GM18858 (cell line): ENCODE results near the gene ENHO.

Source experiments
- ATAC-seq: cut with Tn5 transposase; IDR thresholded peaks from one replicate; pipeline ENCODE4 v1.9.1; 2021; ENCODE audit not compliant: unreplicated experiment

Gene ENHO

DNA sequence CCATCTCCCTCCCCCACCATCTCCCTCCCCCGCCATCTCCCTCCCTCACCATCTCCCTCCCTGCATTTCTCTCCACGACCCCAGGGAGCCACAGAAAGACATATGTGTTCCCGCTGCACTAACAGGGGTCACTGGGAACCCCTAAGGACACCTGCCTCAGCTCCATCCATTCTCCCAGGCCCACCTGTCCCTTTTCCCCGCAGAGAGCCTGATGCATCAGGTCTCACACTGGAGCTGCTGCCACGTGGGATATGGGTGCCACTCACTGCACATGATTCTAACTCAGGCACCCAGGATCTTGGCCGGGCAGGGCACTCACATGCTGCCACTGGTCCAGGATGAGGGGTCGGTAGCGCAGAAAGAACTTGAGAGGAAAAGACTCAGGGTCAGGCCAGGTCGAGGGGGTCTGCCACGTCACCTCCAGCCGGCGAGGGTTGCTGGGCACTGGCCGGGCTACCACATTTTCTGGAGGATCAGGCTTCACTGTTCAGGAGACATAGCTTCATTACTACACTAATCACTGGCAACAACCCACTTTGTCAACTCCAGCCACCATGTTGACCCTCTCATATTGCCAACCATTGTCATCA lies 33.2 kb upstream of the ENHO start:
- ATAC-seq = no peak

DNA sequence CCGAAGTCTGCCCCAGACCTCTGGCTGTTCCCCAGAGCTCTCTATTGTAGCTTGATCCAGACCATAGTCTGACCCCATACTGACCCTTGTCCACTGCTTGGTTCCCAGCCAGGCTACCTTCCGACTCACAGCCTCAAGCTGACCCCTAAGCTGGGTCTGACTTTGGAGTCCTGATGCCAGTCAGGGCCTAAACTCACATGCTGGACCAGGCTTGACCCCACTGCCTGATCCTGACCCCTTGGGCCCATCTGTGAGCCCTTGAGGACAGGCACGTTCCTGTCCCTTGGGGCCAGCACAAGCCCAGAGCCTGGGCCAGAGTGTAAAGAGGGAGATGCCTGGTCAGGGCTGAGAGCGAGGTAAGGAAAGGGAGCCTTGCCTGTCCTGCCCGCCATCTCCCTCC lies 32.7 kb upstream of the ENHO start:
- no peak for ATAC-seq

DNA sequence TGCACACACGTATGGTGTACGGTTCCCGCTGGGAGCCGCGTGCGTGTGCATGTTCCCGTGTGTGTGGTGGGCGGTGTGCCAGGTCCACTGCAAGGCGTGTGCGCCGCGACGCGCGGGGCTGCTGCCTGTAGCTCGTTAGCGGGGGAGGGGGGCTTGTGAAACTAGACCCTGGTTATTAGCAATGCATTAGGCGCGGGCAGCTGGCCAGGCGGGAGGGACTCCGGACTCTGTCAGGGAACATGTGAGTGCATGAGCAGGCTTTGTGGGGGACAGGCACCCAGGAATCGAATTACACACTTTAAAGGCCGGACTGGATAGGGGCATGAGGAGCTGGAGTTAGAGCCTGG lies 32.2 kb upstream of the ENHO start:
- ATAC-seq = no peak

DNA sequence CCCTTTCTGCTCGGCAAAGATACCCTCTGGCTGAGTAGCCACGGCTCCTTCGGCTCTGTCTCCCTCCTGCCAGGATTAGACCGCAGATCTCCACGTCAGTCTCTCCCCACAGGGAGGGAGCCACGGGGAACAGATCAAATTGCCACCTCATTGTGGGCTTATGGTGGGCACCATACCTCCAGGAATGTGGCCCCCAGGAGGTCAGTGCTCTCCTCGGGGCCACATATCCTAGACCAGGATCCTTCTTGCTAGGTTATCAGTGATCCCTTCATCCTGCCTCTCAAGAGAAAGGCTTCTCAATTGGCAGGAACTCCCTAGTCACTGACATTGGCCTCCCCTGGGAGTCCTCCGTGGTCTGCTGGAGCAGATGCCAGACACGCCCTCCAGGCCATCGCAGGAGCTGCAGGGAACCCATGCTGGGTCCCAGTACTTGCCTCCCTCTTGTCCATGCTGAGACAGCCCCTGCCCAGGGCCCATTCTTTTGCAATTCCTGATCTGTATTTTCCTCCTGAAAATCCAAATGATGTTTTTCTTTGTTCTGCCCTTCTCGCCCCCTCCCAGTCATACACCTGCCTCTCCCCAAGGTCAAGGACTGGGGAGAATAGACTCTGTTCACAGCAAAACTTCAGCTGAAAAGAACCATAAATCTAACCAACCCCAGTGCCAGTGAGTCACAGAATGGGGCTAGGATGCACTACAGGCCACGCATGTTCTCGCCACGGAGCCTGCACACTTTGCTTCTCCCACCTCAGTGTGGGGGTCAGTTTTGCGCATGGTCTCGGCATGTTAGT lies 31.6 kb upstream of the ENHO start:
- ATAC-seq = no peak

DNA sequence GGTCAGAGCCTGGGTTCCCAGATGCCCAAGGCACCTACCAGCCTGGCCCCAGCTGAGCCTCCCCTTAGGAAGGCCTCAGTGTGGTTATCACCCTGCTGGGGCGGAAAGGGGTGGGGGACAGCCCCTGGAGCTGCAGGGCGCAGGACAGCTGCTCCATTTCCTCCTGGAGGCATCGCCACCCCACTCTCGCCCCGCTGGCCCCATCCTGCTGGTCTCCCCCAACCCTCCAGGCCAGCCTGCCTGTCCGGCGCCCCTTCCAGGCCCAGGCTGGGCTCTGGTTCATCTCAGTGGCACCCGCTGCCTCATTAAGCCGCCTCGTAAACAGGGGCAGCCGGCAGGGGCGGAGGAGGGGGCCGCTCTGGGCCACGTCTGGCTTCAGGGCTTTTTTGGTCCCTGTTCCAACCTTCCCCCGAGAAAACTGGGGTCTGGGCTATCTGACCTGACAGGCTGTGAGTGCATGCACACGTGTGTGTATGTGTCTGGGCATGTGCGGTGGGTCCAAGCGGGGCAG lies 30.8 kb upstream of the ENHO start:
- no peak for ATAC-seq

DNA sequence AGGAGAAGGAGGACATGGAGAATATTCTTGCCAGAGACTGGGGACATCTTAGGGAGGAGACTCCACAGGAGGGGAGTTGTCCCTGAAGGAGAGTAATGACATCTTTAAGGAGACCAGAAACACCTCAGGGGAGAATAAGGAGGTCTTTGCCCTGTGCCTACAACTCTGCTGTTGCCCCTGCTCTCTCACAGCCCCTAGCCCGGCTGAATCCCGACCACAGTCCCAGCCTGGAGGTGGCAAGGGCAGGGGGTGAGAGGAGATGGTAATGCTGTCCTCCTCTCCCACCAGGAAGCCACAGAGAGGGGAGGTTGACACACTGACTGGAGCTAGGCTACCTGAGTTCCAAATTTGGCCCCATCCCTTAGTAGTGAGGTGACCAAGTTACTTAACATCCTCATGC lies 30.2 kb upstream of the ENHO start:
- ATAC-seq = no peak

DNA sequence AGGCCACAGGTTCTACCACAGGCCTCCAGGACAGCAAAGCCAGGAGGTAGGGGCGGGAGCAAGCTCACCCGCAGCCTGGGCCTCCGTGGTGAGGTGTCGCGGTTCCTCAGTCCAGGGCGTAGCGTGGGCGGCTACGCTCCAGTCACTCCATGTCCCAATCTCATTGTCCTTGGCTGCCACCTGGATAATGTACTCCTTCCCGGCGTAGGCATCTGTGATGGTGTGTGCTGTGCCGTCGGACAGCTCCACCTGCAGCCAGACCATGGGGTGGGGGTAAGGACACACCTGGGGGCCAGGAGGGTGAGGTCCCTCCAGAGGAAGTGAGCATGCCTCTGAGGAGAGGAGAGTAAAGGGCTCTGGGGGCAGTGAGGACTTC lies 29.8 kb upstream of the ENHO start:
- ATAC-seq = no peak

DNA sequence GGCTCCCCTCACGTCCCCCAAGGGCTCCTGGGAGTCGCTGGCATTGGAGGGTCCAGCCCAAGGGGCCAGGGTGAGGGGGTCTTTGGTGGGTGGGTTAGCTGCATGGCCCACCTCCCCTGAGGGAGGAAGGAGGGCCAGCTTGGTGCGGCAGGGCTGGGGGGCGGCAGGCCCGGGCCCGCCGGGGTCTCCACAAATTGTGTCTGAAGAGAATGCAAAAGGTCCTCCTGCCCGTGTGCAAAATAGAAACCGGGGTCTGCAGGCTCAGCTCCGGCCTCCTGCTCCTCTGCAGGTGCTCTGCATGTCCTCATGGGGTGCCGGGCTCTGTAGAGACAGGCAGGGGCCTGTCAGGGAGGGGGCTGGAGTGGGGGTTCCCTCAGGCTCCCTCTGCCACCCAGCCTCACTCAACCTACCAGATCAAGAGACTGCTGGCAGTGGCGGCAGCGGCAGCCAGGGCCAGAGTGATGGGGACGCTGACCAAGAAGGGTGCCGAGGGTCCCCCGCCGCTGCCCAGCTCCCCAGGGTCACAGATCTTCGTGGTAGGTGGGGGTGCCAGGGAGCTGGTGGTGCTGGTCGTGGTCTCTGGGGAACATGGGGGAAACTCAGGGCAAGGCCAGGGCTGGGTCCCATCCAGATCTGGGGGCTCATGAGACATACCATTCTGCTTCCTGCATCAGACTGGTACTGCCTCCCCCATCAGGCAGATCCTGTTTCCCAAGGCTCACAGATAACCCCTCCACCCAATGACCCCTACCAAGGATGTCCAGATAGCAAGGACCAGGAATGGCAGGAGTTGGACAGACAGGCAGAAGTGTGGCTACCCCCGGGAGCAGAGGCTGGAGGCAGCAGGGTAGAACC lies 29.2 kb upstream of the ENHO start:
- ATAC-seq = no peak

DNA sequence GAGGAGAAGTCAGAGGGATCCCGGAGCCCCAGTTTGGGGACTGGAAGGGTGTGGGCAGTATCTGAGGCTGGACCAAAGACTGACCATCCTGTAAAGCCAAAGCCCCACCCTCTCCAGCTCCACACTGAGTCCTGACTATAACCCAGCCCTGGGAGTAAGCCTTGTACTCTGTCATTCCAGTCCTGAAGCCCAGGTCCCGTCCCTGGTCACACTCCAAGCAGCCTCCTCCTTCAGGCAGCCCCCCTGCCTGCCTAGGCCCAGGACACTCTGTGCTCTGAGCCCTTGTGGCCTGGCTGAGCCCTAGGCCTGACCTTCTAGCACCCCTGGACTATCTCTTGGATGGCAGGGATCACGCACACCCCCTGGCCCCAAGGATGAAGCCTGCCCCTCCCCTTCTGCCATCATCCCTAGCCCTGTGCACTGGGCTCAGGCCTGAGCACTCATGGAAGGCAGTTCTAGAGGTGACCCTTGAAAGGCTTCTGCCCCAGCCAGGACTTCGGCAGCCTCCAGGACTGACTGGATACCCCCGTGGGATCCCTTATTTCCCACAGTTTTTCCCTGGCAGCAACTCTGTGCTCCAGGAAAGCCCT lies 28.0 kb upstream of the ENHO start:
- ATAC-seq = no peak

DNA sequence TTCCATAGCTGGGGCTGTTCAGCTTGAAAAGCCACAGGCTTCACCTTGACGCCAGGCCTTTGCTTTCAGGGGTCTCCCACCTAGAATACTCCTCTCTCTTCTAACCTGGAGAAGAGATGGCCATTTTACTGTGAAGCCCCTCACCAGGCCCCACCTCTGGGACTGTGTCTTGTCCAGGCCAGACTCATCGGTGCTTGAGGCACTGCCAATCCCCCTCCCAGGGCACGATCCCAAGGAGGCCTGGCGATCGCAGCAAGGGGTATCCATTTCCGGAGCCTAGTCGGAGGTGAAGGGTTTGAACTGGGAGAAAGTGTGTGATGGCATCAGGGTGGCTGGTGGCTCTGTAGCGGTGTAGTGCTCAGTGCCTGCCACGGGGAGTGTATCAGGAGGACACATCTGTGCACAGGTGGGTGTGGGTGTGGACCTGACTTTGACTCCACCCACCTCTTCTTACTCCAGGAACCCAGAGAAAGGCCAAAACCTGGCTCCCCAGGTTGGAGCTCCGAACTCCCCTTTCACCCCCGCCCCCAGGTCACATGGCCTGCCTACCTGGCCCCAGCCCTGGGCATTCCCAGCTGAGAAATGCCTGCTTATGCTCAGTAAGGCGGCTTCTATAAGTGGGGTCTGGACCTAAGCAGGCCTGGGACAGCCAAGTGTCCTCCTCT lies 27.4 kb upstream of the ENHO start:
- no peak for ATAC-seq

DNA sequence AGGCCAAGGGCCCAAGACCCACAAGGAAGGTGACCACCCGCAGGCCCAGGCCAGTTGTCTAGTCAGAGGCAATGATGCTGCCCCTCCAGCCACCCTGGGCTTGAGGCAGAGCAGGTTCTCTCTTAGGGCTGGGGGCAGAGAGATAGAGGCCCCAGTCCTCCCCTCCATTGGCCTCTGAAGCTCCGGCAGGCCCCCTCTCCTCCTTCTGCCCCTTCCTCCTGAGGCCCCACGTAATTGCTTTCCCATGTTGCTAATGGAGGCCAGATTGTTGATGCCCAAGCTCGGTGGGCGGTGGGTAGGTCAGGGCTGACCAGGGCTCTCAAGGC lies 26.6 kb upstream of the ENHO start:
- no peak for ATAC-seq

DNA sequence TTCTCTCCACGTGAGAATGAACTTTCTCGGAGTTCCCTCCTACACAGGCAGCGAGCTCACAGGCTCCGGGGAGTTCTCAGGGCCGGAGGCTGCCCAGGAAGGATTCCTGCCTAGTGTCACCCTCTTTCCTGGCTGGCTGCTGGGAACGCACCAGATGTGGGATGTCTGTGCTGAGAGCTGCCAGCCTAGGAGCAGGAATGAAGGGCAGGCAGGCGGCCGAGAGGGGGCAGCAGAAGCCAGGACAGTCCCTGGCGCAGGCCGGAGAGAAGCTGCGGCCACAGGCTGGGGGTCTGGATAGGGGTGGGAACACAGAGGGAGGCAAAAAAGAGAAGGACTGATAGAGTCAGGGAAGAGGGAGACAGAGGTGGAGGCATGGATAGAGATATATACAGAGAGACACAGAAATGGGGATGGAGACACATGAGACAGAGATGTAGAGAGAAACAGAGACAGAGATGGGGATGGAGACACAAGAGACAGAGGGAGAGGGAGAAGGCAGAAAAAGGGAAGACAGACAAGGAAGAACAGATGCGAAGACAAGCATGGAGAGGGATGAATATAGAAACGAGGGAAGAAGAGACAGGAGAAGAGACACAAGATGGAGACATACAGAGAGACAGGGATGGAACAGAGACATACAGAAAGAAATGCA lies 25.3 kb upstream of the ENHO start:
- no peak for ATAC-seq

DNA sequence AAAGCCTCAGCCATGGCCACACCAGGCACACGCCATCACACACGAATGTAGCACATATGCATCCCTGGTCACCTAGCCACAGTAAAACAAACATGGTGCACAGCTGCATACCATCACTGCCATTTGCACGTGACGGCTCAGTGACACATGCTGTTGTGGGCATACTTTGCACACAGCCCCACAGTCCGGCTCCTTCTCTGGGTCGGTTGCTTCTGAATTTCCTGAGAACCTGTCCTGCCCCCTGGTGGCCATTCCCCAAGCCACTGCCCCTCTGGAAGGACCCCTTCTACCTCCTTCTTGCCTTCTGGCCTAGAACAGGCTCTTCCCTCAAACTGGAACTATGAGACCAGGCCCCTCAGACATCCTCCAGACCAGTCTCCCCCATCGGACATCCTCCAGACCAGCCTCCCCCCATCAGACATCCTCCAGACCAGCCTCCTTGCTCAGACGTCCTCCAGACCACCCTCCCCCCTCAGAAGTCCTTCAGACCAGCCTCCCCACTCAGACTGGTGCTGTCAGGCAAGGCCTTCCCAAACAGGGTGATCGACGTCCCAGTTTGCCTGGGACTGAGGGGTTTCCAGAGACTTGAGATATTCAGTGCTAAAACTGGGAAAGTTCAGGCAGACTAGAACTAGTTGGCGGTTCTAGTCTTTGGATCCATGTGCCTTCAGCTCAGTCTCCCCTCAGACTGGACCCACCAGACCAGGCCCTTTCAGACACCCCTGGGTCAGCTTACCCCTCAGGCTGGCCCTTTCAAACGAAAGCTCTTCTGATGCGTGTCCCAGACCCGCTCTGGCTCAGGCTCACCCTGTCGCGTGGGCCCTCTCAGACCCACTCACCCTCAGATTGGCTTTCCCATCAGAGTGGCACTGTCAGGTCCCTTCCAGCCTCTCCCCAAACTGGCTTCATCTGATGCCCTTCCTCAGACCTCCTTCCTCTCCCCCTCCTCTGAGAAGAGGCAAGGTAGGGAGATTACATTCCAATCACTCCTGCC lies 24.3 kb upstream of the ENHO start:
- ATAC-seq = no peak

DNA sequence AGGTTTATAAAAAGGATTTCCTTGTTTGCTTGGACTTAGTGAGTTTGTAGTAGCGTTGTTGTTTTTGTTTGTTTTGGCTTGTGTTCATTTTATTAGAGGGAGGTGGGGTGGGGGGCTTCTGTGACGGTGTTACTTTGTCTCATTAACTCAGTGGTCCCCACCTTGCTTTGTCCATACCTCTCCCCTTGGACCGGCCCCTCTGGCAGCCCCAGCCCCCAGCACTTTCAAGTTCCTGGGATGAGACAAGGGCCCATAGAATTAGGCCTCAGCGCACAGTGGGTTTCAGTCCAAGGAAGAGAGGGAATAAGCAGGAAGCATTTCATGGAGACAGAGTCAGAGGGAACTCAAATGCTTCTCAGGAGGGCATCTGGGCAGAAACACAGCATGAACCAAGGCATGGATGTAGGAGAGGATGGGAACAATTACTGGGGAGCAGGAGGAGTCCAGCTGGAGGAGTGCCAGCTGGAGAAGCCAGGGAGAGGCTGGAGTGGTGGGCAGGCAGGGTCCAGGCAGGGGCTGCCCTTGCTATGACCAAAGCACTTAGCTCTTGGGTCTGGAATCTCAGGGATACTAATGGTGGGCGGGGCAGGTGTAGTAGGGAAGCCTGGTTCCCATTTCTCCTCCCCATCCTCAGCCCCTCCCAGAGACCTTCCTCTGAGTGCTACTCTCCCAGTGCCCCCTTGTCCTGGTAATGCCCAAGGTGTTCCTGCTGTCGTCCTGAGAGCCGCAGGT lies 23.5 kb upstream of the ENHO start:
- ATAC-seq = no peak

DNA sequence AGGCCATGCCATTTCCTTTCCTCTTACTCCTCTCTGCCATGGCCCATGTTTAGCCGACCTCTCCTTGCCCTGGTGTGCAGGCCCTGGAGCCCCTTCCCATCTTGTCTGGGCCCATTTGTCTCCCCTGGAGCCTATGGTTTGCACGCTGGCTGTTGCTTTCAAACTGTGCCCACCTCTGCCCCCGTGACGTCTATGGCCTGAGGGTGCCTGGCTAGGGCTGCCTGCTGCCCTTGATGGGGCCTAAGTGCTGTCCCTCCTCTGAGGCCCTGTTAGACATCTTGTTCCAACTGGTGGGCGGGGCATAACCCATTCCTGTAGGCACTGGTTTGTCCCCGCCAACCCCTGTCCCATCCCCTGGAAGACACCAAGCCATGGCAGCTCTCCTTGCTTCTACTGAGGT lies 22.7 kb upstream of the ENHO start:
- no peak for ATAC-seq

DNA sequence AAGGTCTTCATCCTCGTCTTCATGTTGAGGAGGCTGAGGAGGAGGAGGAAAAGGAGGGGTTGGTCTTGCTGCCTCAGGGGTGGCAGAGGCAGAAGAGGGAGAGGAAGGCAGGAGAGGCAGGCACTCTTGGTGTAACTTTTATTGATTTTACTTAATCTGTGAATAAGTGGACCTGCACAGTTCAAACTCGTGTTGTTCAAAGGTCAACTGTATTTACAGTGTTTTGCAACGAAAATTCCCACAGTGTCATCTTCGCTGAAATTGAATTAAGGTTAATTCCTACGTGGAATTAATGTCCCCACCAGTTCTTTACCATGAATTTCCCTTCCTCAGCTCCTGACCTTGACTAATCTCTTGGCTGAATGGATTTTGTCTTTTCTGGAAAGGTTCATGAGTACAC lies 21.2 kb upstream of the ENHO start:
- ATAC-seq = no peak

DNA sequence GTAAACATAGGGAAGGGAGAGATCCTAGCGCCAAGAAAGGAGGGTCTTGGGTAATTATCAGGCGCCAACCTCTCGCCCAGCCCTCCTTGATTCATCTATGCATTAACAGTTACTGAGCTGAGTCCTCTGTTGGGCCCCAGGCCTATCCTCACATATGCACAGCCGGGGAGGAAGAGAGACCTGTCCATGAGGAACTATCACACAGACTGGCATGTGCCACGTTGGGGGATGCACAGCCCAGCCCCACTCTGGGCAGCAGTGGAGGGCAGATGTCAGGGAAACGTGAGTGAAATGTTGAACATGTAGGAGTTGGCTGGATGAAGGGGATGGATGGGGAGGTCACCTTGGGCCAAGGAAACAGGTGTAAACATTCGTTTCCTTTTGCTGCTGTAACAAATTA lies 18.8 kb upstream of the ENHO start:
- ATAC-seq = no peak

DNA sequence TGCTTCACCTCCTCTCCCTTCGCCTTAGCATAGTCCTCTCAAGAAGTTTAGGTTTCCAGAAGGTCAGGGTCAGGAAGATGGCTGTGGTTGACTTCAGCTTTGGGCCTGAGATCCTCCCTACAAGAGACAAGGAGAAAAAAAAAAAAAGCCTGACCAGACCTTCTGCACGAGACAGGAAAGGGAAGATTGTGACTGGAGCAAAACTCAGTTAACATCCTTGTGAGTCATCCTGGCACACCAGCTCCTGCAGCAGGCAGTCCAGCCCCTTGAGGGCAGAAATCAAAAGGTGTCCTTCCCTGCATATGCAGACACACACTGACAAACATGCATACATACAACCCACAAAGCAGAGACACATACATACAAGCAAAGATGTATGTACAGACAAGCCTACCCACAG lies 18.0 kb upstream of the ENHO start:
- no peak for ATAC-seq

DNA sequence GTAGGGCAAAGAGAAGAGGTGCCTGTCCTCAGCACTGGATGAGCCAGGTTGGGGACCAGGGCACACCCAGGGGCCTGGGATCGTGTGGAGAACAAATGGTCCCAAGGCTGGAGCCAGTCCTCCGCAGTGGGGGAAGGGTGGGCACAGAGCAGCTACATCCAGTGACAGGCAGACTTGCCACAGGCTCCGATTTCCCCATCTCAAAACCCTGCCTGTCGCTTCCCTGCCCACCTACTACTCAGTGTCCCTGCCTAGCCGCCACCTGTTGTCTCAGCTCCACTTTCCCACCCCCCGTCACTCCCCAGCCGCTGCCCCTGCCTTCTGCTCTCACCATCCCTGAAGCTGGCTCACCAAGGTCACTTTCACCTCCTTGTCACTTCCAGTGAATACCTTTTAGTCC lies 13.9 kb upstream of the ENHO start:
- ATAC-seq = no peak
